H9 (cell line): Measurements from ENCODE around the gene ATG12. TPM values are rescaled to one million over a fixed set of nuclear protein-coding genes. Genes with fewer than 3 reads are reported as not detected.

ENCODE experiments used
- DNase-seq: peaks from one replicate; pipeline ENCODE4 v3.0.0-alpha.2; 2017
- H2AFZ ChIP-seq: one replicate; pipeline ENCODE4 v1.6.1; 2013; ENCODE audit warnings: mild to moderate bottlenecking, low read length, control low read depth, moderate library complexity
- H2AK5ac ChIP-seq: 2 replicates; pipeline ENCODE4 v1.6.1; 2013; ENCODE audit warnings: low read length, control low read depth, mixed read lengths; ENCODE audit not compliant: insufficient read length
- H2BK120ac ChIP-seq: one replicate; pipeline ENCODE4 v1.6.1; 2013; ENCODE audit warnings: low read depth, mild to moderate bottlenecking, low read length, control low read depth, inconsistent platforms; ENCODE audit not compliant: poor library complexity, severe bottlenecking
- H2BK12ac ChIP-seq: 2 replicates; pipeline ENCODE4 v1.6.1; 2013; ENCODE audit warnings: low read length, control low read depth, mixed read lengths, low read depth; ENCODE audit not compliant: insufficient read length
- H2BK15ac ChIP-seq: 2 replicates; pipeline ENCODE4 v1.6.1; 2013; ENCODE audit warnings: low read depth, low read length, control low read depth
- H2BK20ac ChIP-seq: one replicate; pipeline ENCODE4 v1.6.1; 2013; ENCODE audit warnings: low read depth, mild to moderate bottlenecking, low read length, control low read depth, inconsistent platforms; ENCODE audit not compliant: poor library complexity, severe bottlenecking
- H2BK5ac ChIP-seq: 2 replicates; pipeline ENCODE4 v1.6.1; 2013; ENCODE audit warnings: low read length, control low read depth, mixed read lengths; ENCODE audit not compliant: insufficient read length
- H3K14ac ChIP-seq: 2 replicates; pipeline ENCODE4 v1.6.1; 2013; ENCODE audit warnings: low read length, control low read depth; ENCODE audit not compliant: insufficient read depth
- H3K18ac ChIP-seq: 2 replicates; pipeline ENCODE4 v1.6.1; 2013; ENCODE audit warnings: low read depth, mild to moderate bottlenecking, mixed read lengths, low read length, control low read depth; ENCODE audit not compliant: insufficient read length
- H3K23ac ChIP-seq: 2 replicates; pipeline ENCODE4 v1.6.1; 2013; ENCODE audit warnings: low read length, control low read depth, mixed read lengths, low read depth; ENCODE audit not compliant: insufficient read length
- H3K23me2 ChIP-seq: 2 replicates; pipeline ENCODE4 v1.6.1; 2013; ENCODE audit warnings: low read depth, mild to moderate bottlenecking, mixed read lengths, low read length, control low read depth; ENCODE audit not compliant: insufficient read length, poor library complexity, severe bottlenecking
- H3K27ac ChIP-seq: 2 replicates; pipeline ENCODE4 v1.5.1; 2013; ENCODE audit warnings: low read length, control low read depth, mixed read lengths, low read depth; ENCODE audit not compliant: insufficient read length
- H3K27me3 ChIP-seq: 2 replicates; pipeline ENCODE4 v1.6.1; 2013; ENCODE audit warnings: low read length, control low read depth, inconsistent platforms; ENCODE audit not compliant: insufficient read depth
- H3K4ac ChIP-seq: 2 replicates; pipeline ENCODE4 v1.6.1; 2013; ENCODE audit warnings: low read depth, mild to moderate bottlenecking, control low read depth, inconsistent platforms, low read length, moderate library complexity
- H3K4me1 ChIP-seq: 2 replicates; pipeline ENCODE4 v1.6.1; 2013; ENCODE audit warnings: low read length, control low read depth, inconsistent platforms; ENCODE audit not compliant: insufficient read depth
- H3K4me2 ChIP-seq: 2 replicates; pipeline ENCODE4 v1.6.1; 2013; ENCODE audit warnings: low read length, control low read depth, mixed read lengths; ENCODE audit not compliant: insufficient read length, insufficient read depth
- H3K56ac ChIP-seq: 2 replicates; pipeline ENCODE4 v1.6.1; 2013; ENCODE audit warnings: low read depth, mild to moderate bottlenecking, mixed read lengths, low read length, control low read depth; ENCODE audit not compliant: insufficient read length
- H3K79me1 ChIP-seq: 2 replicates; pipeline ENCODE4 v1.6.1; 2013; ENCODE audit warnings: low read depth, mild to moderate bottlenecking, moderate library complexity, low read length, control low read depth, inconsistent platforms; ENCODE audit not compliant: insufficient read depth, poor library complexity, severe bottlenecking
- H3K79me2 ChIP-seq: 2 replicates; pipeline ENCODE4 v1.6.1; 2013; ENCODE audit warnings: low read length, control low read depth, inconsistent platforms; ENCODE audit not compliant: insufficient read depth
- H3K9ac ChIP-seq: 2 replicates; pipeline ENCODE4 v1.6.1; 2013; ENCODE audit warnings: low read length, control low read depth, mixed read lengths; ENCODE audit not compliant: insufficient read length; ENCODE audit errors: extremely low read depth
- H3K9me3 ChIP-seq: one replicate; pipeline ENCODE4 v1.6.1; 2013; ENCODE audit warnings: low read depth, low read length, inconsistent platforms; ENCODE audit not compliant: control insufficient read depth
- H3T11ph ChIP-seq: one replicate; pipeline ENCODE4 v1.6.1; 2013; ENCODE audit warnings: mild to moderate bottlenecking, low read length, control low read depth, inconsistent platforms
- H4K20me1 ChIP-seq: one replicate; pipeline ENCODE4 v1.6.1; 2013; ENCODE audit not compliant: control insufficient read depth, insufficient read length, insufficient read depth
- H4K5ac ChIP-seq: 2 replicates; pipeline ENCODE4 v1.6.1; 2013; ENCODE audit warnings: low read depth, mild to moderate bottlenecking, mixed read lengths, low read length, control low read depth; ENCODE audit not compliant: insufficient read length
- H4K8ac ChIP-seq: replicated peaks from 2 replicates; pipeline ENCODE4 v1.6.1; 2013; ENCODE audit warnings: low read length, control low read depth, mixed read lengths, low read depth; ENCODE audit not compliant: insufficient read length
- H4K91ac ChIP-seq: 2 replicates; pipeline ENCODE4 v1.6.1; 2013; ENCODE audit warnings: low read depth, mild to moderate bottlenecking, moderate library complexity, mixed read lengths, low read length, control low read depth; ENCODE audit not compliant: insufficient read length
- H3K27ac Mint-ChIP-seq, 3 experiments: 2 replicates in 2 of 3; 3 replicates in 1 of 3; pipeline ENCODE4 v1.8.0; 2020 to 2021; ENCODE audit warnings: mixed read lengths in 3 of 3, mild to moderate bottlenecking in 1 of 3, moderate library complexity in 1 of 3
- H3K27me3 Mint-ChIP-seq: 2 replicates; pipeline ENCODE4 v1.8.0; 2021; ENCODE audit warnings: low read depth, mild to moderate bottlenecking, moderate library complexity, mixed read lengths
- H3K36me3 Mint-ChIP-seq, 3 experiments: 2 replicates in 2 of 3; 3 replicates in 1 of 3; pipeline ENCODE4 v1.8.0; 2020 to 2021; ENCODE audit warnings: low read depth in 3 of 3, mixed read lengths in 3 of 3; ENCODE audit not compliant: insufficient read depth in 1 of 3
- H3K4me1 Mint-ChIP-seq, 2 experiments: 2 replicates each; pipeline ENCODE4 v1.8.0; 2020; ENCODE audit warnings: mixed read lengths in 2 of 2
- H3K4me3 Mint-ChIP-seq, 2 experiments: 2 replicates in 1 of 2; 3 replicates in 1 of 2; pipeline ENCODE4 v1.8.0; 2020 to 2021; ENCODE audit warnings: mild to moderate bottlenecking in 2 of 2, mixed read lengths in 2 of 2, moderate library complexity in 1 of 2
- H3K9me3 Mint-ChIP-seq, 2 experiments: 2 replicates in 1 of 2; 3 replicates in 1 of 2; pipeline ENCODE4 v1.8.0; 2020; ENCODE audit warnings: mild to moderate bottlenecking in 2 of 2, mixed read lengths in 2 of 2, moderate library complexity in 1 of 2
- CTCF ChIP-seq: fragments of 200-600 bp; sonication (generic); conservative IDR thresholded peaks from 3 replicates; pipeline ENCODE4 v1.8.0; 2021; ENCODE audit warnings: antibody characterized with exemption, mild to moderate bottlenecking
- WGBS: extraction: QIAGEN DNeasy Blood & Tissue Kit; methylation state at CpG from one replicate; pipeline ENCODE4 v1.1.7; 2013; ENCODE audit warnings: missing lambda C conversion rate, low lambda C conversion rate, mixed read lengths; ENCODE audit not compliant: insufficient read length; ENCODE audit errors: extremely low coverage; 5-methylcytosine and 5-hydroxymethylcytosine counted together
- total RNA-seq: library from RNA; stranded (reverse); gene quantifications from 2 replicates; pipeline ENCODE4 v1.2.1, GENCODE V29; 2021

Gene ATG12
- total RNA-seq, 1 experiment from 2014 or later, result 52.9 TPM

GRCh38 chr5:115844321-115844817, 3.0 kb upstream of the ATG12 start:
- Histone ChIP-seq H3K23ac (no peak overlapping the region), H3K27me3 (no peaks in the 10 kb centered on the region), H2BK15ac (no peak overlapping the region), H3K79me1 (peaks cover 10% of the 10 kb centered on the region), H3K4me2 (no peak overlapping the region), H2AK5ac (no peak overlapping the region), H3K4me1 (no peaks in the 10 kb centered on the region; the same call in 1 of the 2 replicates), H2BK12ac (no peak overlapping the region), H3T11ph (no peak overlapping the region), H3K9me3 (no peaks in the 10 kb centered on the region), H2AFZ (no peak overlapping the region), H3K18ac (no peak overlapping the region), H4K20me1 (no peaks in the 10 kb centered on the region), H2BK120ac (no peak overlapping the region), H3K79me2 (peaks cover 10% of the 10 kb centered on the region; the same call in 1 of the 2 replicates), H4K91ac (no peak overlapping the region), H3K56ac (no peak overlapping the region), H3K4ac (no peak overlapping the region), H4K5ac (no peak overlapping the region), H2BK20ac (no peak overlapping the region), H4K8ac (no peak overlapping the region), H3K23me2 (peaks cover 8% of the 10 kb centered on the region), H3K9ac (no peak overlapping the region), H2BK5ac (no peak overlapping the region), H3K27ac (no peak overlapping the region), H3K14ac (no peak overlapping the region)
- no peak for DNase-seq
- H3K4me3 Mint-ChIP-seq, result no peak overlapping the region
- no peaks in the 10 kb centered on the region for H3K9me3 Mint-ChIP-seq
- H3K27ac Mint-ChIP-seq, result no peak overlapping the region
- peaks cover 0 to 4% (median 0%) of the 10 kb centered on the region in 3 experiments; a peak in 3 of 7 replicates for H3K36me3 Mint-ChIP-seq
- H3K27me3 Mint-ChIP-seq, result no peaks in the 10 kb centered on the region
- peaks cover 23 to 26% of the 10 kb centered on the region in 2 experiments for H3K4me1 Mint-ChIP-seq
- TF ChIP-seq CTCF, result no peak
- no CpG with 5 or more reads among the region's 7 CpGs for WGBS
